ENCODE results near the gene LRP1-AS. TPM values are rescaled to one million over a fixed set of nuclear protein-coding genes. Genes with fewer than 3 reads are reported as not detected.

Gene LRP1-AS
- not detected in 2 replicates for total RNA-seq

GRCh38 chr12:57146961-57147944 is at the start of gene LRP1-AS:
LRP1-AS (minus strand) TSS chr12:57147619.

GRCh38 chr12:57127726-57128518 is 19.5 kb downstream of the LRP1-AS start, which contains the start of gene LRP1:
LRP1 (plus strand) TSS chr12:57128483; CDS start chr12:57128965, 482 bp downstream.

GRCh38 chr12:57111031-57111734 is 36.2 kb downstream of the LRP1-AS start, which contains the start of gene STAT6:
STAT6 (minus strand) TSS chr12:57111362; CDS start chr12:57108278, 3,084 bp downstream.

Small RNA genes within 50 kb of the gene (small RNA-seq; reads per million reads assigned to genes)
- 0.81 reads per million, percentile 36 among the genes with 10 or more reads in this experiment for gene MIR1228 (ENCODE audit: low replicate concordance)

Other genes starting within 250 kb of the LRP1-AS start
- gene SDR9C7, start 213.2 kb downstream of the LRP1-AS start, total RNA-seq: not detected in 2 replicates
- 0.14 TPM in 1 of 2 replicates, not detected in the other for gene RDH16, start 190.0 kb downstream of the LRP1-AS start, total RNA-seq
- 7.2 and 9.0 TPM in 2 replicates for gene ZBTB39, start 141.1 kb downstream of the LRP1-AS start, total RNA-seq
- not detected in 2 replicates for gene TAC3, start 131.1 kb downstream of the LRP1-AS start, total RNA-seq
- not detected in 2 replicates for gene MYO1A, start 97.5 kb downstream of the LRP1-AS start, total RNA-seq
- 4.6 and 21.5 TPM in 2 replicates for gene NEMP1, start 68.8 kb downstream of the LRP1-AS start, total RNA-seq
- gene NAB2, start 58.5 kb downstream of the LRP1-AS start, total RNA-seq: 30.2 and 62.3 TPM in 2 replicates
- gene STAT6, start 36.3 kb downstream of the LRP1-AS start, total RNA-seq: 79.9 and 83.4 TPM in 2 replicates
- gene LRP1, start 19.1 kb downstream of the LRP1-AS start, total RNA-seq: 257 and 464 TPM in 2 replicates
- 1.4 and 1.8 TPM in 2 replicates for gene NXPH4, start 69.2 kb upstream of the LRP1-AS start, total RNA-seq
- gene SHMT2, start 82.1 kb upstream of the LRP1-AS start, total RNA-seq: 254 and 673 TPM in 2 replicates
- 0.43 and 0.66 TPM in 2 replicates for gene STAC3, start 103.6 kb upstream of the LRP1-AS start, total RNA-seq

Measured in placental pericyte (primary cell).